IPS-11a (cell line): ENCODE results near the gene PLPPR2.
"Not testable (repeated sequence)": the region's sequence is repeated elsewhere in the genome, so short reads cannot be mapped to it uniquely, and the experiment has no call there.

Experiments
- H3K4me3 ChIP-seq: one replicate; pipeline ENCODE4 v1.5.1; 2013; ENCODE audit warnings: low read depth, low read length, control low read depth

Gene PLPPR2

DNA sequence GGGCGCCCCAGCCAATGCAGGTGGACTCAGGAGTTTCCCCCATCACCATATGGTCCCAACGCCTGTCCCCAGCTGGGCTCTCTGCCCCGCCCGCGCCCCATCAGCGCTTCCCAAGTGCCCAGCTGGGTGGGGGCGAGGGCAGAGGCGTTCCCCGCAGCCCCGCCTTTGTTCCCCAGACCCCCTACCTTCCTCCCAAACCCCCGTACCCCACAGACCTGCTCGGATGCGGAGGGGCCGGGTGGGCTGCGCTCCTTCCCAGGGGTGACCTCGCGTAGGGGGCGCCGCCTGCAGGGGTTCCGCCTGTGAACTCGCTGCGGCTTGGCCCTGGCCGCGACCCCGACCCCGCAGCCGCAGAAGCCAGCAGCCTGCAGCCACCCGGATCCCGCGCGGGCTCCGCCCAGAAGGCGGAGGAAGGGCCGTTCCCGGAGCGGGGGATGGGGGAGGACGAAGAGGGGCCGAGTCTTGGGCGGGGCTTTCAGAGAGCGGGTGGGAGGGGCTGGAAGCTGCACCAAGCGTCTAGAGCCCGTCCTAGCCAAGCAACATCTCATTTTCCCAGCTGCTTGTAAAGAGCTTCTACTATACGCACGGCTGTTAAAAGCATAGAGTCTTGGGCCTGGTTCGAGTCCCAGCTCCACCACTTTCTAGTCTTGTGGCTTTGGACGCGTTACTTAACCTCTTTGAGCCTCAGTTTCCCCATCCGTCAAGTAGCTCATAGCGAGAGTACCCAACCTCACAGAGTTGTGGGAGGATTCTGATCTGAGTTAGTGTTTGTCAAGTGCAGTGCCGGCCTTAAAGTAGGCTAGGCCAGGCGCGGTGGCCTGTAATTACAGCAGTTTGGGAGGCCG lies 15.8 kb upstream of the PLPPR2 start, which contains the start of gene RAB3D:
TSS of gene RAB3D (minus strand) at position 404 of the 845 bp plus-strand sequence. CDS start 2,258 bp downstream, outside the sequence.
- peak within 1 kb of the TSS; percentile 50 for H3K4me3 ChIP-seq

DNA sequence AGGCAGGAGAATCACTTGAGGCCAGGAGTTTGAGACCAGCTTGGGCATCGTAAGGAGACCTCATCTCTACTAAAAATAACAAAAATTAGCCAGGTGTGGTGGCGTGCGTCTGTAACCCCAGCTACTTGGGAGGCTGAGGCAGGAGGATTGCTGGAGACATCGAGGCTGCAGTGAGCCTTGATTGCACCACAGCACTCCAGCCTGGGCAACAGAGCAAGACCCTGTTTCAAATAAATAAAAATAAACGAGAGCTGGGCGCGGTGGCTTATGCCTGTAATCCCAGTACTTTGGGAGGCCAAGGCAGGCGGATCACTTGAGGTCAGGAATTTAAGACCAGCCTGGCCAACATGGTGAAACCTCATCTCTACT lies 15.1 kb upstream of the PLPPR2 start:
- H3K4me3 ChIP-seq, result not testable (repeated sequence)

DNA sequence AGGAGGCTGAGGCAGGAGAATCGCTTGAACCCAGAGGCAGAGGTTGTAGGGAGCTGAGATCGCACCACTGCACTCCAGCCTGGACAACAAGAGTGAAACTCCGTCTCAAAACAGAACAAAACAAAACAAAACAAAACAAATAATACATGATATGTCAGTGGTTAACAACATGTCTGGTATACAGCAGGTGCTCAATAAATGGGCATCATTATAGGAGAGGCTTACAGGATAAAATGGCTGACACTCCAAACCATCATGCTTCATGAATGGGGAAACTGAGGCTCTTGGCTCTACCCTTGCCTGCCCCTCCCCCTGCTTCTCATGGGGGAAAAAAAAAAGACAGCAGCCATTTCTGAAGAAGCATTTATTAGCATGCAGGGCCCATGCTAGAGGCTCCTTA lies 12.8 kb upstream of the PLPPR2 start:
- no peak overlapping the region for H3K4me3 ChIP-seq

DNA sequence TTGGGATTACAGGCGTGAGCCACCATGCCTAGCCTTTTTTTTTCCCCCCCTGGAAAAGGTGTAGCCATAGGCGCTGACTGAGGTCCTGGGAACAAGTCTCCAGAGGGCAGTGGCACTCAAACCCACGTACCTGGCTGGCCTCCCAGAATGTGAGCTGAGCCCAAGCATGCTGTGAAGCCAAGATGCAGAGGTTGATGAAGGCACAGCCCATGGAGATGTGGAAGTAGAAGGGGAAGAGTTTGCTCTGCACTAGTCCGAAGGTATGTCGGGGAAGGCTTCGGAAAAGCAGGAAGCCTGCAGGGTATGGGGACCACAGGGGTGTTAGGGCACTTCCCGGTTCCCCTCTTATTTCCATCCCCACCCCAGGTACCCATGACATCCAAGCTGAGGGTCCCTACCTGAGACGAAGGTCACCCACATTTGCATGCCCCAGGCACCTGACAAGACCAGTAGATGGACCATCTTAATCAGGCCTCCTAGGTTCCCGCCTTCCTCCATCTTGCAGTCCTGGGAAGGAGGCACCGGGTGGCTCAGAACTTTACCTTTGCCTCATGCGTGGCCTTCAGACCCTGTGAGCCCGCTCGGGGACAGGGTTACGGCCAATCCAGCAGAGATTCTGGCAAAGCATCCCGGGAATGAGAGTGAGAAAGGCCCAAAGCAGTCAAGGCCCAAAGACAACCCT lies 10.0 kb upstream of the PLPPR2 start:
- peak overlapping the region; percentile 91 for H3K4me3 ChIP-seq

DNA sequence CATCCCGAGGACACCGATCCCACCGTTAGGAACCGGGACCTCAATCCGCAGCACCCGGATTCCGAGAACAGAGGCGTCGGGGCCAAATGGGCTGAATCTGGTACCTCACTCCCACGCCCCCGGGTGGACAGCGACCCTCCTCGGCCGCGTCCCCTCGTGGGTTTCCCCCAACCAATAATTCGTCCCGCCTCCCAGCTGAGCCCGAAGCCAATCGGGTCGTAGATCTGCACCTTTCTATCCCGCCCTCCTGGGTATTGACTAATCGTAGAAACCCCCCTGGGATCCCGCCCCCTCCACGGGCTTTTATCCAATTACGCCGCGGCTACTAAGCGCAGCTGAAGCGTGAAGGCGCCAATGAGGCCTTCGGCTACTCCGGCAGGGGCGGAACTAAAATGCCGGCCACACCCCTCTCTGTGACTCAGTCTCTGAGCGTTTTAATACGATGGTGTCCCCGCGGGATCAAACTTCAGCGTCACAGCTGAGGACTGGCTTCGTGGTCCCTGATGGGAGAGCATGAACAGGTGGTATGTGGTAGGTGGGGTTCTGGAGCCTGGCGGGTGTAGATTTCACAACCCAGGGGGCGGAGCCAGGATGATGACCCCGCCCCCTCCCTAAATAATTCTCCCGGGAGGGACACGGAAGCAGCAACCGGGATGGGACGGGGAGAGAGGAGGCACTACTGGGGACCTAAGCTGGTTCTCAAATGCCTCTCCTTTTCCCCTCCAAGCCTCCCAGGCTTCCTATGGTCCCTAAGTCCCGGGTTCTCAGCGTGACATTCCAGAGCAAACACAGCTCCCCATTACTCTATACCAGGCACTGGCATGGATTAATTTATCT lies 8.9 kb upstream of the PLPPR2 start, which contains the start of the genes CCDC159 and TMEM205:
TSS of gene CCDC159 (plus strand) at position 416 of the 837 bp plus-strand sequence. CDS start at position 504, 88 bp downstream.
TSS of gene TMEM205 (minus strand) at position 165 of the 837 bp plus-strand sequence. CDS start 649 bp downstream, outside the sequence.
- H3K4me3 ChIP-seq, result peak within 1 kb of the TSS; percentile 91

DNA sequence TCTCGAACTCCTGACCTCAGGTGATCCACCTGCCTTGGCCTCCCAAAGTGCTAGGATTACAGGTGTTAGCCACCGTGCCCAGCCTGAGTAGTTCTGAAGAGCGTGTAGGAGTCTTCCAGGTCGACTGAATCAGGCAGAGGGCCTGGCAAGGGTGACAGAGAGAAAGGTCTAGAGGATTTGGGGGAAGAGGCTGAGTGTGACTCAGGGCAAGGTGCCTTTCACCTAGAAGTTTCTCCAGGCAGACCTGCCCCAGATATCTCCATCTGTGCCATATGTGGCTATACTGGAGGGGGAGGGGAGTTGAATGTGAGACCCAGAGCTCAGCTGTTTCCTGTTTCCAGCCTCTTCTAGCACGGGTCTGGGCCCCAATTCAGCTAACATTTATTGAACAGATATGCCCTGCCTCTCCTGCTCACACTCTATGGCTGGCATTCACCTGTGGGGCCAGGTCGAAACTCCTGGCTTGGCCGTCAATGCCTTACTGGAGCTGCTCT lies 7.6 kb upstream of the PLPPR2 start:
- H3K4me3 ChIP-seq, result no peak overlapping the region

DNA sequence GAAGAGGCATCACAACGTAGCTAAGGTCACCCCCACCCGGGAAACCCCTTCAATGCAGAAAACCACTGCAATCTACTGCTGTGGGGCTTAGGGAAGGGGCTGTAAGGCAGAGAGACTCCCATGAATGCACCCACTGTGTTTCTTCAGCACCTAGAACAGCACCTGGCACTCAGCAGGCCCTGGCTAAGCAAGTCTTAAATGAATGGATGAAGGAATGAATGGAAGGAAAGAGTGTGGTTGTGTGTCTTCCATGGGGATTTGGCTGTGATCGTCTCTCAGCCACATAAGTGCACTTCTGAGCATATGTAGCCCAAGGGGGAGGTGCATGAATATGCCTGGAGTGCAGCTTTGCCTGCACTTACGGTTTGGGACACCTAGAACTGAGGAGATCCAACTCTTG lies 6.1 kb upstream of the PLPPR2 start:
- H3K4me3 ChIP-seq, result no peak overlapping the region

DNA sequence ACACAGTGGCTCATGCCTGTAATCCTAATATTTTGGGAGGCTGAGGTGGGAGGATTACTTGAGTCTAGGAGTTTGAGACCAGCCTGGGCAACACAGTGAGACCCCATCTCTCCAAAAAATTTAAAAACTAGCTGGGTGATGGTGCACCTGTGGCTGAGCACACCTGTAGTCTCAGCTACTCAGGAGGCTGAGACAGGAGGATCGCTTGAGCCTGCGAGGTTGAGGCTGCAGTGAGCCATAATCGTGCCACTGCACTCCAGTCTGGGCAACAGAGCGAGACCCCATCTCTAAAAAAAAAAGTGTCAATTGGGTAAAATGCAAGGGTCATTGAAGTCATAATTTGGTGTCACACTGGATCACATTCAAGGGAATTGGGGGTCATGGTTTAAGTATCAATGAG lies 1.1 kb upstream of the PLPPR2 start:
- not testable (repeated sequence) for H3K4me3 ChIP-seq

DNA sequence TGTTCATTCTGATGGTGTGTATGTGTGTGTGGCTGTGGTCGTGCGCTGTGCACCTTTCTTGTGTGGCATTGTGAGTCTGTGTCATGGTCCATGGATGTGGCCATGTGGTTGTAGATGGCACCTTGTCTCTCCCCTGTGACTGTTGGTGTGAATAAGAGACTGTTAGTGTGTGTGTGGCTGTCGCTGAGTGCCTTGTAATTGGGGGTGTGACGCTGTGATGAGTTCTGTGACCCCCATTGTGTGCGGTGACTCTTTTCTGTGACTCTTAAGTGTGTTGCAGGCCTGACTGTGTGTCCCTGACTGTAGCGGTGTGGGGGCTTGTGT lies 804 bp downstream of the PLPPR2 start:
- H3K4me3 ChIP-seq, result no peak overlapping the region

DNA sequence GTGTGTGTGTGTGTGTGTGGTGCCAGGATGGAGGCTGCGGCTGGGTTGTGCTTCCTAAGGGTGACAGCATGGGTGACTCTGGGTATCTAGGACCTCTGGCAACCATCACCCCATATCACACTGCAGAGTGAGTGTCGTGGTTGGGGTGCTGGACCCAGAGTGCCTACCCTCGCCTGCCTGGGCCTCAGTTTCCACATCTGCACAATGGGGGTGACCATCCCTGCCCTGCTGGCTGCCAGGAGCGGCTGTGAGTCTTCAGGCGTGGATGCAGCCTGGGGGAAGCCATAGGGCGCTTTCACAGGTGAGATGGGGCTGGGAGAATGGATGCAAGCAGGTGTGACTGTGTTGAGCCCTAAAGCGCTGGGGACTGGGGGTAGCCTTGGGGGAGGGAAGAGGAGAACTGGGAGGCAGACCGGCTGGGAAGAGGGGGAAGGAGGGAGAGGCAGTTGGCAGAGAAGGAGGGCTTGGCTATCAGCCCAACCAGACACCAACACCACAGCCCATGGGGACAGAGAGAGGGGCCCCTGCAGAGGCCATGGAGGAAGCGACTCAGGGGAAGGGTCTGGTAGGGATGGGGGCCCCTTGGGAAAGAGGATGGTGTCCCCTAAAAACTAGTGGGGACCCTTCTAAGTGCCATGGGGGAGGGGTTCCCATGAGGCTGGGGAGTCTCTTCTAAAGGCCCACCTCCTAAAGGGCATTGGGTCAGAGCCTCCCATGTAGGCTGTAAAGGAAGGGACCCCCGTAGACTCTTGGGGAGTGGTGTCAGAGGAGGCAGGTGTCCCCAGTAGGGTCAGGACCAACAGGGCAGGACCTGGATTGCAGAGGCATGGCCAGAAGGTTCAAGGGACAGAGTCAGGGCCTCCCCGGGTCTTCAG lies 1.7 kb downstream of the PLPPR2 start:
- H3K4me3 ChIP-seq, result no peak overlapping the region

DNA sequence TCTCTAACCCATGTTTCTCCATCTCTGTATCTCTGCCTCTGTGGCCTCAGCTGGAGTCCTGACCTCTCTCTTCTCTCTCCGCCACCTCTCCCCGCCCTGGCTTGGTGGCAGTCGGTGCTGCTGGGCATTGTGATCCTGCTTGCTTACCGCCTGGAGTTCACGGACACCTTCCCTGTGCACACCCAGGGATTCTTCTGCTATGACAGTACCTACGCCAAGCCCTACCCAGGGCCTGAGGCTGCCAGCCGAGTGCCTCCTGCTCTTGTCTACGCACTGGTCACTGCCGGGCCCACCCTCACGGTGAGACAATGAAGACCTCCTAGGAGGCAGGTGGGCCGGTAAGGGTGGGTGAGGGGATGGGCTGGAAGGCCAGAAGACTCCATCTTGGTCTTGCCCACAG lies 4.2 kb downstream of the PLPPR2 start:
- H3K4me3 ChIP-seq, result no peak overlapping the region

DNA sequence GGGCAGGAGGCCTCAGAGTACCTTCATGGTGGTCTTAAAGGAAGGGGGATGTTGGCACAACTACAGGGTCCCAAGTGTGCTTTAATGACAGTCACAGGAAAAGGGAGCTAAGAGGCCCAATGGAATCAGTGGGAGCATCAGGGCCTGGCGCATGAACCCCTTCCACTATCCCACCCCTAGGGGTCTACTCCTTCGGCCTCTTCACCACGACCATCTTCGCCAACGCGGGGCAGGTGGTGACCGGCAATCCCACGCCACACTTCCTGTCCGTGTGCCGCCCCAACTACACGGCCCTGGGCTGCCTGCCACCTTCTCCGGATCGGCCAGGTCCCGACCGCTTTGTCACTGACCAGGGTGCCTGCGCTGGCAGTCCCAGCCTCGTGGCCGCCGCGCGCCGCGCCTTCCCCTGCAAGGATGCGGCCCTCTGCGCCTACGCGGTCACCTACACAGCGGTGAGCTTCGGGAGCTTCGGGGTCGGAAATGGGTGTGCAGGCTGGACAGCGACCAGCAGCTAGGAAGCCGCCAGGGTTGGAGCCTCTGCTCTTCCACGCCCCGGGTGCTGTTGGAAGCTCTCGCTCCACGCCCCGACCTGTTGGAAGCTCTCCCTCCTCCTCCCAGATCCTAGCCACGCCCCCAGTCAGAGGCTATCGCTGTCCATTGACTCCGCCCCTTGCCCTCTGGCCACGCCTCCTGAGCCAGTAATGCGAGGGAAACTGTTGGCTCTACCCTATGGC lies 6.0 kb downstream of the PLPPR2 start:
- H3K4me3 ChIP-seq, result peak overlapping the region; percentile 33

DNA sequence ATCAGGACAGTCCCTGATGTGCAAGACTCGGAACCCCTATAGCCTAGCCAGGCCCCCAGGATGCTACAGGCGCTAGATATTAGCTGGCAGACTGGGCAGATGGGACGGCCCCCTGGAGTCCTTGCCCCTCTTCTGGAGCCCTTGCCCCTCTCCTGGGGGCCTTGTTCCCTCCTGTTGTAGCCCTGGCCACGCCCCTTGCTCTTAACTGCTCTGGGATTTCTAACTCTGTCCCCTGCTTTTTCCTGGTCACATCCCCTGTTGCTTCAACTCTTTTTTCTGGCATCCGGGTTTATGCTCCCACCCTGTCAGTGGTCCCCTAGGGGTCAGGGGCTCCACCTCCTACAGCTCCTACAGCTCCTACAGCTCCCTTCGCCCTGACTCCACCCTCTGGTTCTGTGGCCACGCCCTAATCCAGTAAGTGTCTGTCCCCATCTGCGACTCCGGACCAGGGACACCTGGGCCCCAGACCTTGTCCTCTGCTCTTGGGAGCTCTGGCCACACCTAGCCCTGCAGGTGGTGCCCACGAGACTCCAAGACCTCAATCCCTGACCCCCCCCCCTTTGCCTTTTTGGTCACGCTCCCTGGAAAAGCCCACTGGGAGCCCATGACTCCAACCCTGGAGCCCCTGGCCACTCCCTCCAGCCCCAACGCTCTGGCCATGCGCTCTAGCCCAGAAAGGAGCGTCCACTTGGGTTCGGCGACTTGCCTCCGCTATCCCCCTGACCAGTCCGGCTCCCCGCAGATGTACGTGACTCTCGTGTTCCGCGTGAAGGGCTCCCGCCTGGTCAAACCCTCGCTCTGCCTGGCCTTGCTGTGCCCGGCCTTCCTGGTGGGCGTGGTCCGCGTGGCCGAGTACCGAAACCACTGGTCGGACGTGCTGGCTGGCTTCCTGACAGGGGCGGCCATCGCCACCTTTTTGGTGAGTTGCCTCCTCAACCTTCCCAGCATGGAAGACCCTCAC lies 6.8 kb downstream of the PLPPR2 start:
- peak overlapping the region; percentile 33 for H3K4me3 ChIP-seq

DNA sequence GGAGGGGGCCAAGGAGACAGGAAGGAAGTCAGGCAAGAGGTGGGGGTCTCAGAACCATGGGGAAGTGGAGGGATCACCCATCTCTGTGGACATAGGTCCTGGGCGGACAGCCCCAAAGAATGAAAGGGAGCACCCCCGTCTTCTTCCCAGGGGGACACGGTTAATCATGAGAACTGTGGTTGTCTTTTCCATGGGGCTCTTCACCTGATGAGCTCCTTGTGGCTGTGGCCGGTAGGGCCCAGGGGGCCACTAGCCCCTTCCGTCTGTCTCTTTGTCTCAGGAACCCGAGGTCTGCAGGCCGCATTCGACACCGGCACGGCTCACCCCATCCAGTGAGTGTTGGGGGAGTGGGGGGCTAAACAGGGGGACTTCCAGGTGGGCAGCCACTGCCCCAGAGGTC lies 8.6 kb downstream of the PLPPR2 start:
- no peak overlapping the region for H3K4me3 ChIP-seq

DNA sequence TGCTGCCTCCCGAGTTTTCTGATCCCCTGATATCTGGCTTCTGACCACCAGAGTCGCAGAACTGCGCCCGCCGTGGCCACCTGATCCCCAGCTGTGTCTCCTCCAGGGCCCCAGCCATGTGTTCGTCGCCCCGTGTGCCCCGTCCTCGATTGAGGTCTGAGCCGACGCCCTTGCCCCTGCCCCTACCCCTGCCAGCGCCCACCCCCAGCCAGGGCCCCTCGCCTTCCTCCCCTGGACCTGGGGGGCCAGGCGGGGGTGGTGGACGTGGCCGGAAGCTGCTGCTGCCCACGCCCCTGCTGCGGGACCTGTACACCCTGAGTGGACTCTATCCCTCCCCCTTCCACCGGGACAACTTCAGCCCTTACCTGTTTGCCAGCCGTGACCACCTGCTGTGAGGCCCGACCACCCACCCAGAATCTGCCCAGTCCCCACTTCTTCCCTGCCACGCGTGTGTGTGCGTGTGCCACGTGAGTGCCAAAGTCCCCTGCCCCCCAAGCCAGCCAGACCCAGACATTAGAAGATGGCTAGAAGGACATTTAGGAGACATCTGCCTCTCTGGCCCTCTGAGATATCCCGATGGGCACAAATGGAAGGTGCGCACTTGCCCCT lies 9.2 kb downstream of the PLPPR2 start:
- no peak overlapping the region for H3K4me3 ChIP-seq

DNA sequence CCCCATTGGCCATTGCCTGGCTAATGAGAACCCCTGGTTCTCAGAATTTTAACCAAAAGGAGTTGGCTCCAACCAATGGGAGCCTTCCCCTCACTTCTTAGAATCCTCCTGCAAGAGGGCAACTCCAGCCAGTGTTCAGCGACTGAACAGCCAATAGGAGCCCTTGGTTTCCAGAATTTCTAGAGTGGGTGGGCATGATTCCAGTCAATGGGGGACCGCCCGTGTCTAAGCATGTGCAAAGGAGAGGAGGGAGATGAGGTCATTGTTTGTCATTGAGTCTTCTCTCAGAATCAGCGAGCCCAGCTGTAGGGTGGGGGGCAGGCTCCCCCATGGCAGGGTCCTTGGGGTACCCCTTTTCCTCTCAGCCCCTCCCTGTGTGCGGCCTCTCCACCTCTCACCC lies 9.7 kb downstream of the PLPPR2 start:
- H3K4me3 ChIP-seq, result no peak overlapping the region

DNA sequence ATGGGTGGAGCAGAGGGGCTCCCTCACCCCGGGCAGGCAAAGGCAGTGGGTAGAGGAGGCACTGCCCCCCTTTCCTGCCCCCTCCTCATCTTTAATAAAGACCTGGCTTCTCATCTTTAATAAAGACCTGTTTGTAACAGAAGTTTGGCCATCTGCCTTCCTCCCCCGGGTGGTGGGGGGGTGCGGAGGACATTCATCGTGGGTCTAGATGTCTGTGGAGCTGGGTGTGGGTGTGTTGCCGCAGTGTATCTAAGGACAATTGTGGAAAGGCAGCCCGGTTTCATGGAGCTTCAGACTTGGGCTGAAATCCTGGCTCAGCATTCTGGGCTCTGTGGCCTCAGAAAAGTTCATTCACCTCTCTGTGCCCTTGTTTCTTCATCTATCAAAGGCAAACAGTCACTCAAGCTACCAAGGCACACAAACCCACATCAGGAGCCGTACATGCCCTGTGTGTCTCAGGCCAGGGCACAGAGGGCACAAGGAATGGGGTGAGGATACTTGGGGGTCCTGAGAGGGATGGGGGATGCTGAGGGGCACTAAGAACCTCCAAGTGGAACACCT lies 10.4 kb downstream of the PLPPR2 start:
- no peak overlapping the region for H3K4me3 ChIP-seq

DNA sequence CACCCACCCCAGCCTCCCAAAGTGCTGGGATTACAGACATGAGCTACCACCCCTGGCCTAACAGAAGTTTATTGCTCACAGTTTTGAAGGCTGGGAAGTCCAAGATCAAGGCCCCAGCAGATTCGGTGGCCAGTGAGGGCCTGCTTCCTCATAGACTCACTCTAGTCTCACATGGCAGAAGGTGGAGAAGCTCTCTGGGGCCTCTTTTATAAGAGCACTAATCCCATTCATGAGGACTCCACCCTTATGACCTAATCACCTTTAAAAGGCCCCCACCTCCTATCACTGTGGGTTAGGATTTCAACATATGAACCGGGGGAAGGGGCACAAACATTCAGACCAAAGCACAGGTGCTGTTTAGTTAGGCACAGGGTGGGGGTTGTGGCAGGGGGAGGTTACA lies 12.3 kb downstream of the PLPPR2 start:
- H3K4me3 ChIP-seq, result no peak overlapping the region
